Stimulated activated CD8-positive, alpha-beta memory T cell treated with anti-CD3 and anti-CD28 coated beads, Interleukin-7, amount 100 ng/mL, for 24 hours (primary cell): ENCODE data around the gene DLL4.
"Not testable (repeated sequence)": the region's sequence is repeated elsewhere in the genome, so short reads cannot be mapped to it uniquely, and the experiment has no call there.

ENCODE experiments used
- DNase-seq: peaks from one replicate; pipeline ENCODE4 v3.0.0-alpha.2; 2020; ENCODE audit warnings: low read depth

Gene DLL4

DNA sequence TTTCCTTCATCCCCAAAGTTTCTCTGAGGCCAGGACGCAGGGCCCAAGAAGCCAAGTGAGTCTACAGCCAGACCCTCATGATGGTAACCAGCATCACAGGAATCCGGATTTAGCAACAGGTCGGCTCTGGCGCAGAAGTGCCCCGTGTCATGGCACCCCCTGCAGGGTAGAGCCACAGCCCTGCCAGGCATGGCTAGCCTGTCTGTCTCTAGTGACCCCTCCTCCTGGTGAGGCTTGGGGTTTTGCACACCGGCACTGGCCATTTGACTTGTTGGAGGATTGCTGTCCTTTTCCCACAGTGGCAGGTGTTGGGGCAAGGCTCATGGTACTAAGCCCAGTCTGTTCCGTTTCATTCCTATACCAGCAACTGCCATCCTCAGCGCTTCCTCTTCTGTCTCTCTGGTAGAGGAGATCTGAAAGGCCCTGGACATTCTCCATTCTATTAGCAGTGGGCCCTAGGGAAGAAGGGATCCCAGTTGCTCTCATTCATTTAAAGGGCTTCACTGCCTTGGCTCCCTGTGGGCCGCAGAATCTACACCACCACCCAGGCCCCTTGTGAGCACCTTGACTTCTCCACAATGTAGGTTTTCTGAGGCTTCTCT lies 14.7 kb downstream of the DLL4 start:
- DNase-seq, result no peak

DNA sequence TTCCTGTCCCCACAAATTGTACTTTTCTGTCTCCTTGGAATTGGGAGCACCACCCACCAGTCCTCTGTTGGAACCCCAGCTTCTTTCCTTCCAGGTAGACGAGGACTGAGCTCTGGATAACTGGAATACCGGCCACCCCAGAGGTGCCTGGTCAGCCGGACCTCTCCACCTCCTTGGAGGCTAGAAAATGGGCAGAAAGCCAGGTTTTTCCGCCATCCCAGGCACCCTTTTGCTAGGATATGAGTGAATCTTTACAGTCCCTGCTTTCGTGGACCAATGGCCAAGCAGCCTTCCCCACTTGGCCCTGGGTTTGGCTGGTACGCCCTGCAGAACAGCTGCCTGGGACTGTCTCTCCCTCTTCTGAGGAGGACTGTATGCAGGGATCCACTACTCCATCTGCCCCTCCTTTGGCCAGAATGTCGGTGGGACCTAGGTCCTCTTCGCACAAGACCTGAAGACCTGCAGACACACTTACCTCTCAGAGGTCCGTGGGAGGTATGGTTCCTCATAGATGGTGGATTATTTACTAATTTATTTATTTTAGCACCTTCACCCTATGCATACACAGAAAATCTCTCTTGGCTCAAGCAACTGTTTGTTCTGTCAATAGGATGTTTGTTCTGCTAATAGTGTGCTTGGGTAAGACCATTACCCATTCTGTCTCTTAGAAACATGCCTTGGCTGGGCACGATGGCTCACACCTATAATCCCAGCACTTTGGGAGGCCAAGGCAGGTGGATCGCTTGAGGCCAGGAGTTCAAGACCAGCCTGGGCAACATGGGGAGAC lies 15.6 kb downstream of the DLL4 start:
- no peak for DNase-seq

DNA sequence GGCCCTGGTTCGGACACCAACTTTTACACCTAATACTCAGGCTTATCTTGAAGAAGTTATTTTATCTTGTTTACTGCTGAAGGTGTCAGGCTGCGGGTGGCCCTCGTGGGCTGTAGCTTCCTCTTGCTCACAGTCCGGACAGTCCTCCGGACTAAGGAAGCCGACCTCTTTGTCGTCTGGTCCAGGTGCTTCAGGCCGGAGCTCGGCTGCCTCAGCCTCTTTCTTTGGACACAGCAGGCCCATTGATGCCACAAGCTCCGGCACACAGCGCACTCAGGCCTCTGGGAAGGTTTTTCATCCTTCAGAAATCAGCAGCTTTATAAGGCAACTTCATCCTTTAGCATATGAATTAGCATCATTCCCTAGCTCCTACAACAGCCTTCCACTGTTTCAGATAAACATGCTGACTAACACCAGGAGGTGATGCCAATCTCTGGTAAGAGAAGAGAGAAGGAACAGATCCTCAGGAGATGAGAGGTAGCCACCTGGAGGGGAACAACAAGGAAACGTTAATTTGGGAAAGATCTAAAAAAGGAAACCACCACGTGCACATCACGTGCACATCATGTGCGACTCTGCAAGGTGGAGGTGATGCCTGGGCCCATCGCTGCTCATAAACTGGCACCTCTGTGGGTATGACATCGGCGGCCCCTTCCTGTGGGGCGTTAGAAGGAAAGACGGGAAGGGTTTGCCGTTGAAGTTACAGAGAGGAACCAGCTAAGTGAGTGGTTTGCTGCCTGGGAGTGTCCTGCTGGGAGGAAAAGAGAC lies 19.8 kb downstream of the DLL4 start:
- no peak for DNase-seq

DNA sequence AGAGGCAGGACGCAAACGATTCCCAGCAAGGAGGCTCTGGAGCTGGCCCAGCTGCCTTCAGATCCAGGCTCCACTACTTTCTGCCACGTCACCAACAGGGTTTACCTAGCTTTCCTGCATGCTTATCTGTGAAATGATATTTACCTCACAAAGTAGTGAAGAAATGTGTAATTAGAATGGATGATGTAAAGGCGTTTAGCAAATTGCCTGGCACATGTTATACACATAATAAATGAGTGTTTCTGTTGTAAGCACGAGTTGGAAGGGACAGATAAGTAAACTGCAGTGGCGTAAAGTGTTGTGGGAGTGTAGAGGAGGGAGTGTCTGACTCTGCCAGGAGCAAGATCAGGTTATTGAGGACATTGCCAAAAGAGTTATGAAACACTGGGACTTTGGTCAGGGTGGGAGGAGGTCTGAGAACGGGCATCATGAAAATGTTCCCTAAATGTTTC lies 20.6 kb downstream of the DLL4 start:
- DNase-seq, result no peak

DNA sequence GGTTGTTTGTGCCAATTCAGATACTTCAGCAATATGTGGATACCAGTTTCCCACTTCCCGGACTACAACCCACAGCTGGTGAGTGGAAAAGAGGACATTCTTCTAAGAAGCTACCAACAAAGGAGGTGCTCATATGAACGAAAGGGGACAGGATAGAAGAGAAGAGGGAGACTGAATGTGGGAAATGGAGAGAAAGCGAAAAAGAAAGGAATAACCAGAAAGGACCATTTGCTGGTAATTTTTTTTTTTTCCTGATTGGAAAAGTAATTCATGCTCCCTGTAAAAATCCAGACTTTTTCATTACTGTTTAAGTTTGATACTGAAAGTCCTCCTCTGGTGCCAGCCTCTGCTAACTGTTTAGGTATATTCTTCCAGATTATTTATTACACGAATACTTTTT lies 22.6 kb downstream of the DLL4 start:
- no peak for DNase-seq

DNA sequence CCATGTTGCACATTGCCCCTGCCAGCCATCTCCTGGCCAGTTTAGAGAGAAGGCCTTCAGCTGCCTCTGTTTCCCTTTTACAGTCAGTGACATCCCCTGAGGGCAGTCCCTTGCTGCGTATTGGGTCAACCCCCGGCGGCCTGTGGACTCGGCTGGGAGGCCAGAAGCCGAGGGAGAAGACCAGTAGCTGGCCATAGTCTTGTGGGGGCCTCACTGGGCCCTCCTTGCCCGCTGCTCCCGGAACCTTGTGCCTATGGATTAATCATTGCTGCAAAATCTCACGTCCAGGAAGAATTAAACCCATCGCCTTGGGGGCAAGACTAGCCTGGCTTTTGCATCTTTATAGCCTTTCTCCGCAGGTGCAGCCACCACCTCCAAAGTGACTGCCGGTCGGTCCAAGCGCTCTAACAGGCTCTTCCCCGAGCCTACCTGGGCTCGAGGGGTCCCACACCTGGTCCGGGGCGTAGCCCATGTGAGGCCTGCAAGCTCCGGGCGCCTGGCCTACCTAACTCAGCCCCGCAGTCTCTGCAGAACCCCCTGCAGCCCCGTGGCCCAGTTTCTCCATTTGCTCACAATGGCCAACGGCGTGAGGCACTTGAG lies 23.3 kb downstream of the DLL4 start:
- no peak for DNase-seq

DNA sequence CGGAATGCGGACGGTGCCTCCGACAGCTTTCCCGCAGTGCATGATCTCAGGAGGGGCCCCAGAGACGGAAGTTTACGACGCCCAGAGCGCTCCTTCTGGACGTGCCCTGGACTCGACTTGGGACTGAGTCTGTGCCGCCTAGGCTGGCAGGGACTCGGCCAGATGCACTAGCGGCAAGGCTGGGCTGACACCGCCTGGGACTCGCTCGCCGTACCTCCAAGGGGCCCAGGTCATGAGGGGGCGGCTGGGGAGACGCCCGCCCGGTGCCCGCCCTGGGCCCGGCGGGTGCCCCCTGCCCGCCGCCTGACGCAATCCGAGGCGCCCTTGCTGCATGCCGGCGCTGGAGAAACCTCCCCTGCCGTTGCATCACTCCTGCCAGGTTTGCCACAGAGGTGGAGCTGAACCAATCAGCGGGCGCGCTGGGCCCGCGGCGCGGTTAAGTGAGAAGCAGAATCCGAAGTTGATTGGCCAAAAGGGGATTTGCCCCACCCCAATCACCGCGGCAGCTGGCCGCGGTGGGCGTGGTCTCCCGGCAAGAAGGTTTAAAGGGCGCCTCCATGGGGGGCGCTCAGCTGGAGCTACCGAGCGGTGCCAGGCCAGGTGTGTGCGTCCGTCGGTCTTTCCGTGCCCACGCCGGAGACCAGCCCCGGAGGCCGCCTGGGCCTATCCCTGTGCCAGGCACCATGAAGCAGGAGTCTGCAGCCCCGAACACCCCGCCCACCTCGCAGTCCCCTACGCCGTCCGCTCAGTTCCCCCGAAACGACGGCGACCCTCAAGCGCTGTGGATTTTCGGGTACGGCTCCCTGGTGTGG lies 24.0 kb downstream of the DLL4 start, which contains the start of gene CHAC1:
TSS of gene CHAC1 (plus strand) at position 571 of the 812 bp plus-strand sequence. CDS start at position 684, 113 bp downstream.
- peak; percentile 83 for DNase-seq

DNA sequence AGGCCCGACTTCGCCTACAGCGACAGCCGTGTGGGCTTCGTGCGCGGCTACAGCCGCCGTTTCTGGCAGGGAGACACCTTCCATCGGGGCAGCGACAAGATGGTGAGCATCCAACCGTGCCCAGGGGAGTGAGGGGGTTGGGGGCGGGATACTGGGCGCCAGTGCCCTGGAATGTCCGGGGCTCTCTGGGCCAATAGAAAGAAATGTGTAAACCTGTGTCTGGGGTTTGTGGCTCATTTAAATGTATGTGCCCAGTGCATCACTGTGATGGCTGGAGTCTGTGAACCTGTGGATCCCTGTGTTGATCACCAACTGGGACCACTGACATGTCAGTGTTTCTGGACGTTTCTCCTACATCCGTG lies 24.6 kb downstream of the DLL4 start:
- no peak for DNase-seq

DNA sequence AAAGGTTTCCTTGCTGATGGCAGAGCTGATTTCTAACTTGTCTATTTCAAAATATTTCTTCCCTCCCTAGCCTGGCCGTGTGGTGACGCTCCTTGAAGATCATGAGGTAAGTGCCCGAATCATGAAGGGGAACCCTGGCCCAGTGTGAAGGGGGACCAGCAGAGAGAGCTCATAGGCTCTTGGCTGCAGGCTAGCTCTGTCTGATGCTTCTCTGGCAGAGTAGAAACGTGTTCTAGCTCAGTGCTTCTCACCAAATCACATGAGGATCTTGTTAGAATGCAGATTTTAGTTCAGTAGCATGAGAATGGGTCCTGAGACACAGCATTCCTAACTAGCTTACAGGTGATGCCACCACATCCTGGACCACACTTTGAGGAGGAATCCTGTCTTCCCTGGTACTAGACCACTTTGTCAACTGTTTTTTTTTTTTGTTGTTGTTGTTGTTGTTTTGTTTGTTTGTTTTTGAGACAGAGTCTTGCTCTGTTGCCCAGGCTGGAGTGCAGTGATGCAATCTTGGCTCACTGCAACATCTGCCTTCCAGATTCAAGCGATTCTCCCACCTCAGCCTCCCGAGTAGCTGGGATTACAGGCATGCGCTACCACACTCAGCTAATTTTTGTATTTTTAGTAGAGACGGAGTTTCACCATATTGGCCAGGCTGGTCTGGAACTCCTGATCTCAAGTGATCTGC lies 25.2 kb downstream of the DLL4 start:
- DNase-seq, result not testable (repeated sequence)

DNA sequence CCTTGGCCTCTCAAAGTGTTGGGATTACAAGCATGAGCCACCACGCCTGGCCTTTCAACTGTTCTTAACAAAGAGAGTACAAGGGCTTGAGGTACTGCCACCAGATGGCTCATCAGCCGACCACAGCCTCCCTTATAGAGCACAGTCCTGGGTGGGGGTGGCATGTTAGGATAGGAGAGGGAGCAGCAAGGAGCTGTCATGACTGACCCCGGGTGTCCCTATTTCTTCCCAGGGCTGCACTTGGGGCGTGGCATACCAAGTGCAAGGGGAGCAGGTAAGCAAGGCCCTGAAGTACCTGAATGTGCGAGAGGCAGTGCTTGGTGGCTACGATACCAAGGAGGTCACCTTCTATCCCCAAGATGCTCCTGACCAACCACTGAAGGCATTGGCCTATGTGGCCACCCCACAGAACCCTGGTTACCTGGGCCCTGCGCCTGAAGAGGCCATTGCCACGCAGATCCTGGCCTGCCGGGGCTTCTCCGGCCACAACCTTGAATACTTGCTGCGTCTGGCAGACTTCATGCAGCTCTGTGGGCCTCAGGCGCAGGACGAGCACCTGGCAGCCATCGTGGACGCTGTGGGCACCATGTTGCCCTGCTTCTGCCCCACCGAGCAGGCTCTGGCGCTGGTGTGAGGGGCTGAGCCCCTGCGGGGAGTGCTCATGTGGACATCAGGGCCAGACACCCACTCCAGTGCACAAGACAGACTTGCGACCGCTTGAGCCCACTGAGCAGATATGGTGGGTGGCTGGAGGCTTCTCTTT lies 26.2 kb downstream of the DLL4 start:
- no peak for DNase-seq

DNA sequence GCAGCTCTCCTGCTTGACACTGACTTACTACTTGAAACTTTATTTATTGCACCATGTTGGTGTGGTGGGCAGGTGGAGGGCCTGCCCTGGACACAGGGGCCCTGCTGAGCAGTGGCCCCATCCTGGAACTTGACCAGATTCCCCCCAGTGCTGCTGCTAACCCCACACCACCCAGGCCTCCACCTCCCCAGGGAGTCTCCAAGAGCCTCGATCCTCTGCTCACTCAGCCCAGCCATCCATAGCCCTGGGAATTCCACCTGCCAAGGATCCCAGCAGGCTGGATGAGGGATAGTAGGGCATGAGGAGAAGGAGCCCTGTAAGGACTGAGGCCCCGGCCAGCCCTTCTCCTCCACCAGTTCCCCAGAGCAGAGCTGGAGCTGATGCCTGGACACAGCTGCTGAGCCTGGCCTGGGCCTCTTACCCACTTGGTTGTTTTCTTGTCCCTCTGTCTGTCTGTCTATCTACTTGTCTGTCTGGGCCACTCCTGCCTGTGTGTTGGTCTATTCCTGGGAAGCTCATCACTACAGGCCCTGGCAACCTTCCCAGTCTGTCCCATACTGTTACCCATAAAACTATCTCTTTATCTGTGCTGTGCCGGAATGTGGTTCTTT lies 26.9 kb downstream of the DLL4 start:
- no peak for DNase-seq

DNA sequence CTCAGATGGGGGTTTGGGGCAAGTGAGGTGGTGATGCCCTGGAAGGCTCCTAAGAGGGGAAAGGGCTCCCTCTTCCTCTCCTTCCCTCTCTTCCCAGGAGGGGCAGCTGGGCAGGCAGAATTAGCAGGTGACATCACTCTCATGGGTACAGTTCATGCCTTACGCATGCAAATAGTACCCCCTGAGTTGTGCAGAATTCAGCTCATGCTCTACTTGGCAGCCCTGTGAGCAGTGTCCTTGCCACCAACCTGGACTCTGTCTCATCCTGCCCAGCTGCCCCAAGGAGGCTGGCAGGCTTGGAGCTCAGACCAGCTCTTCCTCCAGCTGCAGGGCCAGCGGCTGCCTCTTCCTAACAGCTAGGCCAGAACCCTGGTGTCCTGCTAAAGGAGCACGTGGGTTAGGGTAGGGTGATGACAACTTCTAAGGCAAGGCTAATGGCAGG lies 27.4 kb downstream of the DLL4 start:
- no peak for DNase-seq

DNA sequence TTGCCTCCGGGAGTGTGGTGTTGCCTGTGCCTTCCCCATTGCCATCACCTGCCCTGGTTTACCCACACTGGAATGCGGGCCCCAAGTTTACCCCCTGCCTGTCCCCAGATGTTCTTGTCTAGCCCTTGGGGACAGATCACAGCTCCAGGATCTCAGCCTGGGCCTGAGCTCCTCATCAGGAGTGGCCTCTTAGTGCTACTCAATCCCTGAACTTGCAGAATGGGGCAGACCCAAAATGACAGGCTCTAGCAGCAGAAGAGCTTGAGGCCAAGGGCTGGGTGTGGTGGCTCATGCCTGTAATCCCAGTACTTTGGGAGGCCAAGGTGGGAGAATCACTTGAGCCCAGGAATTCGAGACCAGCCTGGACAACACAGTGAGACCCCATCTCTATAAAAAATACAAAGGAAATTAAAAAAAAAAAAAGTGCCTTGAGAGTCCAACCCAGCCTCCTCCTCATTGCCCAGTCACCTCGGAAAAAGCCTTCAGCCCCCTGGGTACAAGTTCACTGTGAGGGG lies 28.0 kb downstream of the DLL4 start:
- DNase-seq, result no peak

DNA sequence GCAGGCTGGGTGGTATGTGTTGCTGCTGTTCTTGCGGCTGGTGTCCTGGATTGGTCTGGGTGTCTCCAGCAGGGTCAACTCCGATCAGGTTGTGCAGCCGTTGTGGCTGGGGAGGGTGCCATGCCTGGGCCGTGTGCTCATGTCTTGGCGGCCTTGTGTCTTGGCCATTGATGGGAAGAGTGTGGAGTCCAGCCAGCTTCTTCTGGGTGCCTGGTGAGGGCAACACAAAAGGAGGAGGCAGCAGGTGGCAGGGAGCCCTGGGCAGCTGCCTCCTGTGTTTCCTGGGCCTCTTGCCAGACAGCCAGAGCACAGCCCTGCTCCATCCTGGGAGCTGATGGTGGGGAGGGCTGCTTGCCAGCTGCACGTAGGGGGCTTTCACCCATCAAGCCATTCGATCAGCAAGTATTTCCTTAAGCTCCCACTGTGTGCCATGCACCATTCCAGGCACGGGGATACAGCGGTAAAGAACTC lies 28.5 kb downstream of the DLL4 start:
- DNase-seq, result no peak

DNA sequence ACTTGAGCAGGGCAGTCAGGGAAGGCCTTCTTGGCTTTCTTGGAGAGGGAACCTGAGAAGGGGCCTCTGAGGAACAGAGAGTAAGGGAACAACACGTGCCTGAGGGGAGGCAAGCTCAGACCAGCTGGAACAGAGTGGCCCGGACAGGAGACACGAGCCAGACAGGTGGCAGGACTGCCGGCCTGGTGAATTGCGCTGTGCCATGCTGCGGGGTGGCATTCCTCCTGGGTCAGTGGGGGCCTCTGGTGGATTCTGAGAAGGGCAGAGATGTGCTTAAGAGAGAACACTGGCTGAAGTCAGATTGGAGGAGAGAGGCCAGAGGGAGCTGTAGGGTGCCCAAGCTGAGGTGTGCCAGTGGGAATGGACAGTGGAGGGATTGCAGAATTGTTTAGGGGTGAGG lies 29.0 kb downstream of the DLL4 start:
- no peak for DNase-seq

DNA sequence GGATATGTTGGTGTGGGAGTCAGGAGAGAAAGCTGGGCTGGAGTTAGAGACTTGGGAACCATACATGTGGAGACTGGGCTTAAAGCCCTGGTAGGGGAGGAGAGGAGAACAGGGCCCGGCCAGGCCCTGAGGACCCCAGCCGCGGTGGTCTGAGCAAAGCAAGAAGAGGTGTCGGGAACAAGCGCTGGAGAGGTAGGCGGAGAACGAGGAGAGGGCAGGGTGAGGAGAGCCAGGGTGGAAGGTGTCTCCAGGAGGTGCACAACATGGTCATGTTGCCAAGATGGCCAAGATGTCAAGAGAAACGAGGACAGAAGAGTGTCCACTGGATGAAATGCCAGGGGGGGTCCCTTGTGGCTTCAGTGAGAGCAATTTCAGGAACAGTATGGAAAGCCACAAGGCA lies 29.6 kb downstream of the DLL4 start:
- no peak for DNase-seq

DNA sequence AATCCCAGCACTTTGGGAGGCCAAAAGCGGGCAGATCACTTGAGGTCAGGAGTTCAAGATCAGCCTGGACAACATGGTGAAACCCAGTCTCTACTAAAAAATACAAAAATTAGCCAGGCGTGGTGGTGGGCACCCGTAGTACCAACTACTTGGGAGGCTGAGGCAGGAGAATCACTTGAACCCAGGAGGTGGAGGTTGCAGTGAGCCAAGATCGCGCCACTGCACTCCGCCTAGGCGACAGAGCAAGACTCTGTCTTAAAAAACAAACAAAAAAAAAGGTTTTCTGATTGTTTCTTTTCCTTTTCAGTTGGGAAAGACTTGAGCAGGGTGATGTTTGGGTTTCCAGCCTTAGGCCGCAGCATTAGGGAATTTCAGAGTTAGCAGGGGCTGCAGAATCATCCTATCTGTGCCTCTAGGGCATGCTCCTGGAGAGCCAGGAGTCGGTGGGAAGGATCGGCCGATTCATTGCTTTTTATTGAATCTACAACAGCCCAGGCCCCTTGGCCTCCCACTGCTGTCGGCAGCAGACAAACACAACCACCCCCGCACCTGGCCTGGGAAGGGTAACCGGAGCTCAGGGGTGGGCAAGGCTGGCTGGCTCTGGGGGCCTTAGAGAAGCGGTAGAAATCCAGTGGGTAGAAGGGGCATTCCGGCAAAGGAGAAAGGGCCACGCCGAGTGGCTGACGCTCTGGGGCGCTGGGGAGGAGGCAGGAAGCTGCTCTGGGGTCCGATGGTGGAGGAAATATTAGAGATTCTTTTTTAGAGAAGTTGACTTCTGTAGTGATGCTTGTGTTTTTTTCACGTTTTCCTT lies 30.4 kb downstream of the DLL4 start:
- DNase-seq, result no peak

DNA sequence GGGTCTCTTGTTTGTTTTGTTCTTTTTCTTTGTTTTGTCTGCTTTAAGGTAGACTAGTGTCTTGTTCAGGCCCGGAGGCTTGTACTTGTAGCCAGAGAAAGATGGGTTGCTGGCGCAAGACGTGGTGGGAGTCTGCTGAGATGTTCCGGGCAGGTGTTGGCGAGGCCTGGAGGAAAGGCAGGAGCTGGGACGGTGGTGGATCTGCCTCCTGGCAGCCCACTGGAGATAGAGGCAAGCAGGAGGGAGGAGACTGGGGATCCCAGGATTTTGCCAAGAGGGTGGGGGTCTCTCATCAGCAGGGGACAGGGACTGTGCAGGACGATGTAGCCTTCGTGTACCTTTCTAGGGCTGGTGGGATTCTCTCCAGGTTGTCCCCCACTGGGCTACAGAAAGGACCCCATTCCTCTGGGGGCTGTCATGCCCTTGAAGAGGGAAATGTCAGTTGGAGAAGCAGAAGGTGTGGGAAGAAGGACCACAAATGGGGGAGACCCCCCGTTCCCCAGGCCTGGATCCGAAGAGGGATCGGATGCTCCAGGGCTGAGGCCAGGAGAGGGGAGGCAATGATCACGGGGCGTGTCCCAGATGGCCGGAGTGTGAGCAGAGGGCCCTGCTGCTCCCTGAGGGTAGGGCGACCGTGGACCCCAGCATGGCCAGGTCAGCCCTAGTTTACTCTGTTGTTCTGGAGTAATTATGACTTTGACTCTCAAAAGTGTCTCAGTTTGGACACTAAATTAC lies 31.2 kb downstream of the DLL4 start:
- DNase-seq, result no peak
